Adrenal gland (tissue), 12 donors: ENCODE measurements around the gene ZNF346. TPM values are rescaled to one million over a fixed set of nuclear protein-coding genes. Genes with fewer than 3 reads are reported as not detected.

Source experiments
- DNase-seq, 7 donors: peaks; one replicate each; pipeline ENCODE4 v3.0.0-alpha.2; 2019 to 2020
- H3K27ac ChIP-seq, 5 donors: fragments of 200-600 bp; sonication (generic) in 4 of 5; 1 replicate in 3 of 5; 2 replicates in 2 of 5; pipeline versions ENCODE4 v1.5.1 to v1.8.0; 2016 to 2020; ENCODE audit warnings: mild to moderate bottlenecking in 1 of 5
- H3K27me3 ChIP-seq: fragments of 200-600 bp; 2 replicates; pipeline ENCODE4 v1.8.0; 2021
- H3K36me3 ChIP-seq, 2 donors: fragments of 200-600 bp; replicated peaks in 1 of 2; 1 replicate in 1 of 2; 2 replicates in 1 of 2; pipeline versions ENCODE4 v1.5.1 to v1.8.0; 2018 to 2022
- H3K4me1 ChIP-seq, 2 donors: fragments of 200-600 bp; replicated peaks in 1 of 2; 1 replicate in 1 of 2; 2 replicates in 1 of 2; pipeline versions ENCODE4 v1.5.1 to v1.8.0; 2018 to 2021
- H3K4me3 ChIP-seq, 4 donors: fragments of 200-600 bp; sonication (generic) in 3 of 4; one replicate each; pipeline ENCODE4 v1.5.1; 2016 to 2018
- H3K9me3 ChIP-seq, 3 donors: fragments of 200-600 bp; sonication (generic) in 1 of 3; replicated peaks in 1 of 3; 1 replicate in 2 of 3; 2 replicates in 1 of 3; pipeline versions ENCODE4 v1.5.1 to v1.8.0; 2016 to 2021
- CTCF ChIP-seq, 6 experiments: fragments of 450-650 bp in 4 of 6; fragments of 200-600 bp in 2 of 6; sonication (generic) in 1 of 6; IDR thresholded peaks; 1 replicate in 5 of 6; 2 replicates in 1 of 6; pipeline versions ENCODE4 v1.5.1 to v1.8.0; 2016 to 2021; ENCODE audit warnings: antibody characterized with exemption in 6 of 6, mild to moderate bottlenecking in 2 of 6, moderate library complexity in 1 of 6
- POLR2A ChIP-seq, 2 donors: fragments of 450-650 bp; IDR thresholded peaks; one replicate each; pipeline ENCODE4 v1.6.1; 2017; ENCODE audit warnings: antibody characterized with exemption in 2 of 2, mild to moderate bottlenecking in 2 of 2, moderate library complexity in 1 of 2
- WGBS, 4 donors: extraction: QIAGEN DNeasy Blood & Tissue Kit in 2 of 4; methylation state at CpG; one replicate each; pipeline versions ENCODE4 v1.1.5 to v1.1.7; 2013 to 2017; 5-methylcytosine and 5-hydroxymethylcytosine counted together
- intact Hi-C, 2 donors: fragments of 100-400 bp; cut with DNase I; formaldehyde crosslinking; loops; one replicate each; pipeline versions ENCODE4 v1.14.1 to v1.15.0; 2022 to 2023
- polyA plus RNA-seq, 3 donors: library from polyadenylated mRNA; stranded (reverse); fragments of 200-250 nt in 2 of 3; fragments of 350-450 nt in 1 of 3; fragmentation: Illumina TruSeq in 1 of 3; extraction: RNeasy Lipid Tissue Mini Kit (QIAGEN cat#74804) in 1 of 3; gene quantifications; one replicate each; pipeline ENCODE4 v1.2.3, GENCODE V29; 2013 to 2014
- total RNA-seq, 9 donors: library from RNA; depleted of rRNA in 4 of 9; stranded (reverse); fragments of >200 nt in 4 of 9; fragments of 120-200 nt in 1 of 9; fragmentation: NEBNext Ultra II Directional in 1 of 9; extraction: Animal tissue kit (Norgen Biotek cat#: 25700) in 1 of 9; gene quantifications; one replicate each; pipeline versions ENCODE4 v1.1.0 to v1.2.4, GENCODE V29; 2013 to 2023
- donor health status: healthy with polysubstance abuse.
- donor health status: Bipolar disorder and iron deficiency.
- donor health status: DM: yes; HTN: yes; CAD: no.
- donor health status: DM: no; HTN: no; CAD: no.
- donor health status: DM: no; HTN: no; CAD: no.
- donor health status: DM: yes; HTN: yes; CAD: no.

ZNF346 gene
- total and polyA plus RNA-seq, 12 donors, result 7.9 to 29.4 (median 17.1) TPM

GRCh38 chr5:177080265-177080664, 57.8 kb downstream of the ZNF346 start:
- TF ChIP-seq POLR2A (IDR thresholded peaks at IDR 0.05) (no peak), CTCF (IDR thresholded peaks at IDR 0.05) (no peak)
- no peaks in the 10 kb centered on the region for H3K9me3 ChIP-seq
- WGBS, 4 donors, result 77 to 90% (median 84%) methylated on average over 4 to 5 of the region's 5 CpGs
- H3K27me3 ChIP-seq, result no peaks in the 10 kb centered on the region
- H3K36me3 ChIP-seq, result no peaks in the 10 kb centered on the region
- H3K4me3 ChIP-seq, result no peak overlapping the region
- intact Hi-C loops, result no loop called here
- no peaks in the 10 kb centered on the region for H3K4me1 ChIP-seq
- H3K27ac ChIP-seq, result no peak overlapping the region
- DNase-seq, result no peak

GRCh38 chr5:177081859-177082258, 59.4 kb downstream of the ZNF346 start:
- 81 to 95% (median 87%) methylated on average over 7 to 10 of the region's 10 CpGs for WGBS, 4 donors
- no peak for DNase-seq
- H3K27me3 ChIP-seq, result no peaks in the 10 kb centered on the region
- TF ChIP-seq CTCF (IDR thresholded peaks at IDR 0.05) (no peak), POLR2A (IDR thresholded peaks at IDR 0.05) (no peak)
- intact Hi-C loops, result no loop called here
- H3K27ac ChIP-seq, result no peak overlapping the region
- H3K4me1 ChIP-seq, result peaks cover 0 to 2% of the 10 kb centered on the region in 2 donors
- no peaks in the 10 kb centered on the region for H3K9me3 ChIP-seq
- H3K4me3 ChIP-seq, result no peak overlapping the region
- H3K36me3 ChIP-seq, result no peaks in the 10 kb centered on the region

- intact Hi-C loops, result no loop called here
- no peak overlapping the region for H3K27ac ChIP-seq
- H3K9me3 ChIP-seq, result no peaks in the 10 kb centered on the region
- 63 to 71% (median 67%) methylated on average over 4 of the region's 4 CpGs for WGBS, 4 donors
- no peaks in the 10 kb centered on the region for H3K27me3 ChIP-seq
- no peaks in the 10 kb centered on the region for H3K36me3 ChIP-seq
- TF ChIP-seq CTCF (IDR thresholded peaks at IDR 0.05), result no peak
- no peak for TF ChIP-seq POLR2A (IDR thresholded peaks at IDR 0.05)
- DNase-seq, result no peak
- peaks cover 9 to 14% of the 10 kb centered on the region in 2 donors for H3K4me1 ChIP-seq
- no peak overlapping the region for H3K4me3 ChIP-seq
Observed at GRCh38 chr5:177083357-177083756, 60.9 kb downstream of the ZNF346 start.

GRCh38 chr5:177084175-177084574, 61.7 kb downstream of the ZNF346 start:
- Histone ChIP-seq H3K4me3 (no peak overlapping the region), H3K27me3 (no peaks in the 10 kb centered on the region), H3K9me3 (no peaks in the 10 kb centered on the region), H3K4me1 (peaks cover 15 to 22% of the 10 kb centered on the region in 2 donors), H3K27ac (no peak overlapping the region), H3K36me3 (no peaks in the 10 kb centered on the region)
- intact Hi-C loops, result no loop called here
- TF ChIP-seq CTCF (IDR thresholded peaks at IDR 0.05) (no peak), POLR2A (IDR thresholded peaks at IDR 0.05) (no peak)
- WGBS, 4 donors, result 33 to 60% (median 60%) methylated on average over 4 of the region's 4 CpGs
- no peak for DNase-seq
